ENCODE measurements around the gene SCN11A. TPM values are rescaled to one million over a fixed set of nuclear protein-coding genes. Genes with fewer than 3 reads are reported as not detected.
"Not testable (repeated sequence)": the region's sequence is repeated elsewhere in the genome, so short reads cannot be mapped to it uniquely, and the experiment has no call there.

Gene SCN11A
- total RNA-seq, 1 donor from 2014 or later = 0.07 TPM

DNA sequence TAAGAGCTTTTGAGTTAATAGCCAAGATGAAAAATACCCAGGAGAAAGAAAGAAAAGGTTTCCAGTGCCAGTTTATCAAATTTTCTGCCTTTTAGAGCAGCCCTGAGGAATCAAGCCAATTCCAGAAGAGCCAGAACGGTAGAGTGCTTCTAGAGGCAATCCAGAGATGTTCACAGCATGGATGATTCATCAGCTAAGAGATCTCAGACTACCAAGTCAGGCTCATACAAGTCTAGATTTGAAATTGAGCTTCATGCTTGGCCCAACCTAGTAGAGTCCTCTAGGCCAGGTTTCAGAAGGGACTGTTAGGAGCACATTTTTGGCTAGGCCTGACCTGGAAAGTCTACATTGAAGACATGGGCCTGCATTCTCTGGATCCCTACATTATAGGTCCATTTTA is 15.5 kb upstream of the SCN11A start:
- no peak for DNase-seq (ENCODE audit: low read depth, low spot score)

DNA sequence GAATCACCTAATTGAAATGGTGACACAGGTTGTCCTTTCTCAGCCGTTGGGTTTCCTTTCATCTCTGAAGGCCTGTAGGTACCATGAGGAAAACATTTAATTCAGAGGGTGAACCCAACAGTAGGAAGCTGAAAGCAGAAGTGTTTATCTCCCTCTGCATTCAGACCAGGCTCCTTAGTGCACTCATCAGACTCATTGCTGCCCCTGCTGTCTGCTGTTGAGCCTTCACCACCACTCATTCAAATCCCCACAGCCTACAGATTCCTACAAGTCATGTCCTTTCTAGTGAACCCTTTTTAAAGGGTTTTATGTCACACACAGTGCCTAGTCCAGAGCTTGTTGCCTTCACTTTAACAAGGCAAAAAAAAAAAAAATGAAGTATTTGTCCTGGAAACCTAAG is 13.5 kb upstream of the SCN11A start:
- DNase-seq (ENCODE audit: low read depth, low spot score) = no peak

DNA sequence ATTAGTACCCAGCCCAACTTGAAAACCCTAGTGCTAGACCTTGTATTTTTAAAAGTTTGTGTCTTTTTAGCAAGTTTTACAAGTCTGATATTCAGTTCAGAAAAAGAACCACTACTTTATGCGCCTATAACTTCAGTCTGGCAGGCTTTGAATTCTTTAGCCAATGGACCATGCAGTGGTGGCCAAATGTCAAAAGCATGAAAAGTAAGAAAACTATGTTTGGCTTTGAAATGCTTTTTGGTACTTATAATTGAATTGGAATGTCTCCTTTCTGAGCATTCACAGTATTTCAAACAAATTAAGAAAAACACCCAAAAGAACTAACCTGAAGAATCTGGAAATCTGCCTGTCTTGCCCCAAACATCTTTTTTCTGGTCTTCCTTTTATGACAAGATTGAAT is 12.9 kb upstream of the SCN11A start:
- no peak for DNase-seq (ENCODE audit: low read depth, low spot score)

DNA sequence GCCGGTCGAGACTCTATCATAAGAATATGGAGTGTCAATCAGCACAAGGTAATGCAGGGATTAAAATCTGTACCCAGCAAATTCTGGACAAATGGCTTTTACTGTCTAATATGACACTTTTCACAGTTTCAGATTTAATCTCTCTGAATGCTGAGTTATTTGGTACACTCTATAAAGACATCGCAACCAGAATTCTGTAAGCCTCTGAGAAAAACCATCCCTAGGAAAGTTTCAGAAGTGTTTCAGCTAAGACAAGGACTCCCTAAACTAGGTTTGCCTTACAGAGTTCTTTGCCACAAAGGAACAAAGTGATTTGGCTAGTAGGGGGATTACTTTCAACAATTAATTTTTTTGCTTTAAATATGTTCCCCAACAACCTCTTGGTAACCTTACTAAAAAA is 11.4 kb upstream of the SCN11A start:
- DNase-seq (ENCODE audit: low read depth, low spot score) = no peak

DNA sequence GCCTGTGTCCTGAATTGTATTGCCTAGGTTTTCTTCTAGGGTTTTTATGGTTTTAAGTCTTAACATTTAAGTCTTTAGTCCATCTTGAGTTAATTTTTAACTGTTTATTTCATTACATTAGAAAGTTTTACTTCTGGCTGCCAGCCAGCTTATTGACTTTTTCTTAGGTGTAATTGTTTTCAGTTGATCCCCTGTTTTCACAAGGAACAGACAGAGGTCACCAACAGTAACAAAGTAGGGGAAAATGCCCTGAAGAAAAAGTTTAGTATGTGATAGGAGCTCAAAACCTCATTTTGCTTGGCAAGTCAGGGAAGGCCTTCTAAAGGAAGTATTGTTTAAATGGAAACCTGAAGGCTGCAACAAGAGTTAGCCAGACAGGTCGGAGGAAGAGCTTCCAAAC is 10.4 kb upstream of the SCN11A start:
- DNase-seq (ENCODE audit: low read depth, low spot score) = no peak

DNA sequence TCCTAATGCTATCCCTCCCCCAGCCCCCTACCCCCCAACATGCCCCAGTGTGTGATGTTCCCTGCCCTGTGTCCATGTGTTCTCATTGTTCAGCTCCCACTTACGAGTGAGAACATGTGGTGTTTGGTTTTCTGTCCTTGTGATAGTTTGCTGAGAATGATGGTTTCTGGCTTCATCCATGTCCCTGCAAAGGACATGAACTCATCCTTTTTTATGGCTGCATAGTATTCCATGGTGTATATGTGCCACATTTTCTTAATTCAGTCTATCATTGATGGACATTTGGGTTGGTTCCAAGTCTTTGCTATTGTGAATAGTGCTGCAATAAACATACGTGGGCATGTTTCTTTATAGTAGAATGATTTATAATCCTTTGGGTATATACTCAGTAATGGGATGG is 9.5 kb upstream of the SCN11A start:
- not testable (repeated sequence) for DNase-seq (ENCODE audit: low read depth, low spot score)

- no peak for DNase-seq (ENCODE audit: low read depth, low spot score)
These were observed 4.4 kb upstream of the SCN11A start for GRCh38 chr3:39056151-39056550.

DNA sequence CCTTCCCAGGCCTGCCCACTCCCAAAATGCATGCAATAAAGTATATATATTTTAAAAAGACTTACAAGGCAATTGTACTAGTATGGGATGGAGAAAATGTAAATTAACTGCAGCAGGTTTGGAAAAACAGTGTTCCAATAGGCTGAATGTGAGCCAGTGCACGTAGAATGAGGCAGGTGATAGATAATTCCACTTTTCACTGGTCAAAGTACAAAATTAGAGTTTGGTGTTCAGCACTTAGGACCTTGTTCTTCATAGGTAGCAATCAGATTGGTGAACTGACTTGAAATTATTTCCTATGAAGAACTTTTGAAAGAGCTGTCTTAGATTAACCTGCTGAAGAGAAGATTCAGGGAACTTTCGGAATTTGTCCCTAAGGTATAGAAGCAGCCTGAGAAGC is 2.0 kb upstream of the SCN11A start:
- DNase-seq (ENCODE audit: low read depth, low spot score) = no peak

DNA sequence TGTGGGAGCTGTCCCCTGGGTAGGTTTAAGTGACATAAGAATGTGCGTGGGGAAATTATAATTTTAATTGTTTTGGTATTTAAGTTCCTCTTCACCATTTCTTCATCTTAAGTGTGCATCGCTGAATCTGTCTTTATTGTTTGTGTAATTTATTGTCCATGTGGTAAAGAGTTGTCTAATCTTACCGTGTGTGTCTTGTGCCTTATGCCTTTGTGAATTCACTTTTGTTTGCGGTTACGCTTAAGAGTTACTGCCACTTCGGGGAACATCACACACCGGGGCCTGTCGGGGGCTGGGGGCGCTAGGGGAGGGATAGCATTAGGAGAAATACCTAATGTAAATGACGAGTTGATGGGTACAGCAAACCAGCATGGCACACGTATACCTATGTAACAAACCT is 839 bp upstream of the SCN11A start:
- no peak for DNase-seq (ENCODE audit: low read depth, low spot score)

GRCh38 chr3:39050029-39050428 is 1.7 kb downstream of the SCN11A start:
- no peak for DNase-seq (ENCODE audit: low read depth, low spot score)

- DNase-seq (ENCODE audit: low read depth, low spot score) = no peak
These were observed 13.6 kb downstream of the SCN11A start for GRCh38 chr3:39038165-39038564.

DNA sequence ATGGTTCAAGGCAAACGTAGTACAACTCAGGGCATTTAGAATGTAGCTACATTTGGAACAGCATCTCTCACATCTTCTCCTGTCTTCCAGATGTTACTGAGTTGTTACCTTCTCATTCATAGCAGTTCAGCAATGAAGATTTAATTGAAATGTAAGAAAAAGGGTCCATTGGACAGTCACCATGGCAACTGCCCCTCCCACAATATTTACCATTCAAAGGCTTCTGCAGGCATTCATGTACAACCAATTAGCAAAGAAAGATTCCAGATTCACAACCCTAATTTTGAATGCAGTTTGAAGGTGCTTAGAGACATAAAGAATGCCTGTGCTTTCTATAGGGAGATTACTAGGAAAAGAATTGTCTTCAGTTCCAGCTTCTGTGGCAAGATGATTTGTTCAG is 22.2 kb downstream of the SCN11A start:
- no peak for DNase-seq (ENCODE audit: low read depth, low spot score)

DNA sequence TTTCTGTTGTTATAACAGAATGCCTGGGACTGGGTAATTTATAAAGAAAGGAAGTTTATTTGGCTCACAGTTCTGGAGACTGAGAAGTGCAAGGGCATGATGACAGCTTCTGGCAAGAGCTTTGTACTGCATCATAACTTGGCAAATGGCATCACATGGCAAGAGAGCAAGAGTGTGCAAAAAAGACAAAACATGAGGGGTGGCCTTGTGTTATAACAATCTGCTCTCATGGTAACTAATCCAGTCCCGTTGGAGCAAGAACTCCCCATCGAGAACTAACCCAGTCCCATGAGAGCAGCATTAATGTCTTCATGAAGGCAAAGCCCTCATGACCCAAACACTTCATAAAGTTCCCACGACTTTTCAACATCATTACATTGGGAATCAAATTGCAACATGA is 23.2 kb downstream of the SCN11A start:
- no peak for DNase-seq (ENCODE audit: low read depth, low spot score)

GRCh38 chr3:39025222-39025970 is 26.3 kb downstream of the SCN11A start:
- DNase-seq (ENCODE audit: low read depth, low spot score) = no peak

- DNase-seq (ENCODE audit: low read depth, low spot score) = no peak
These were observed 27.2 kb downstream of the SCN11A start for GRCh38 chr3:39024497-39024896.

DNA sequence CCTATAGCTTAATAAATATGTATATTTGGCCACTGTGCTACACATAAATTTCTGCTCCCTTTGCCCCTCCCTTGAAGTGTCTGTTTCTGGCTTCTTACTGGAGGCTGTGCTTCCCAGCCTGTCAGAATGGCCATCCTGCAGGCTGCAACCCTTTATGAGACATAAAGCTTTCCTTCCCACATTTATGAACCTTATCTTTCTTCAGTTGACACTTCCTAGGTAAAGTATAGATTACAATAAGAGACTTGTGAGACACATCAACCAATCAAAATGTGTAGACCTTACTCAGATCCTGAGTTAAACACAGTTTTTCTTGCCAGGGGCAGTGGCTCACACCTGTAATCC is 29.5 kb downstream of the SCN11A start:
- DNase-seq (ENCODE audit: low read depth, low spot score) = no peak

GRCh38 chr3:39021465-39022285 is 30.1 kb downstream of the SCN11A start:
- DNase-seq (ENCODE audit: low read depth, low spot score) = no peak

- no peak for DNase-seq (ENCODE audit: low read depth, low spot score)
These were observed 30.7 kb downstream of the SCN11A start for GRCh38 chr3:39021029-39021428.

DNA sequence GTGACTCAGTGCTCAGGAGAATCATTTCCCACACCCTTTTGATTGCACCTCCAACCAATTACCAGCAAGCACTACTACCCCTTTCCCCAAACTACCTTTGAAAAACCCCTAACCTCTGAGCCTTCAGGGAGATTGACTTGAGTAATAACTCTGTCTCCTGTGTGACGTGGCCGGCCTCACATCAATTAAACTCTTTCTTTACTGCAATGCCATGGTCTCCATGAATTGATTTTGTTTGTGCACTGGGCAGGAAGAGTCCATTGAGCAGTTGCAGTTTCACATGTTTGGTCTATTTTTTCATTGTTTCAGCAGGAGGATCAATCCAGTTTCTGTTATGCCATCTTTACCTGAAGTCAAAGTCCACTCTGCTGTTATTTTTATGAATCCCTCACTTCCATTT is 32.4 kb downstream of the SCN11A start:
- DNase-seq (ENCODE audit: low read depth, low spot score) = no peak

DNA sequence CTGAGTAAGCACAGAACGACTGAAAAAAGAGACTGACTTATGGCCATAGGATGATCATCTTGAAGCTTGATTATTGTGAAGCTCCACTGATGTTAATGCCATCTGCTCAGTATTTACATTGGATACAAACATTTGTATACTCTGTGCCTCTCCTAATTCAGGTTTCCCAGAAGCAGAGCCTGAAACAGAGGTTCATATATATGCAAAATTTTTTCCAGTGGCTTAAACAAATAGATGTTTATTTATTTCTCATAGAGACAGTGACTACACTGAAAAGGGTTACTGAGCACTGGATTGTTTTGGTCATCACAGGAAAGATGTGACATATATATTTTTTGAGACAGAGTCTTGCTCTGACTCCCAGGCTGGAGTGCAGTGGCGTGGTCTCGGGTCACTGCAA is 36.3 kb downstream of the SCN11A start:
- DNase-seq (ENCODE audit: low read depth, low spot score) = no peak

GRCh38 chr3:39013921-39014509 is 37.7 kb downstream of the SCN11A start:
- no peak for DNase-seq (ENCODE audit: low read depth, low spot score)

DNA sequence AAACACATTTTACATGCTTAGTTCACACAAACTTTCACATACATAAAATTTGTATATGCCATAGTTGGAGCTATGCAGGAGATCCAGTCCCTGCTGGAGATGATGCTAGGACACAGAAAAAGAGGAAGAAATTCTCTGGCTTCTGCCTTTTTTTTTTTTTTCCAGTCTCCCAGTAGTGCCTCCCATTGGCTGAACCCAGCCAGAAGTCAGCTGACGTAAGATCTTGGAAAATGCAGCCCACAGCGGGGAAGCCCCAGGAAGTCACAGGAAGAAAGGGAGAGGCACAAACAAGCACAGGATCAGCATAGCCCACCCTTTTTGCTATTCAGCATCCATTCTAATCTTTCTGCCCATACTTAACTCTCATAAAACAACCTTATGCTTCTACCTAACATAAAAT is 38.5 kb downstream of the SCN11A start:
- no peak for DNase-seq (ENCODE audit: low read depth, low spot score)

Data from pulmonary artery endothelial cell (primary cell).